NOMO-1 treated with DMSO at 0.1 percent for 48 hours (cell line): ENCODE results near the gene GH2.
"Not testable (repeated sequence)": the region's sequence is repeated elsewhere in the genome, so short reads cannot be mapped to it uniquely, and the experiment has no call there.

Experiments used
- DNase-seq: peaks from one replicate; lab custom pipeline; 2025; ENCODE audit not compliant: unreplicated experiment; lab: John Stamatoyannopoulos, UW

GH2 gene

GRCh38 chr17:63911657-63912100, 29.9 kb upstream of the GH2 start:
- DNase-seq: peak; percentile 24

GRCh38 chr17:63911041-63911635, 29.4 kb upstream of the GH2 start, which contains the start of gene CSHL1:
CSHL1 (minus strand) TSS chr17:63911258; CDS start chr17:63911196, 62 bp downstream.
- no peak for DNase-seq

- DNase-seq: no peak
Measured at GRCh38 chr17:63910096-63910495, 28.4 kb upstream of the GH2 start.

GRCh38 chr17:63909586-63909985, 27.8 kb upstream of the GH2 start:
- not testable (repeated sequence) for DNase-seq

GRCh38 chr17:63907161-63907778, 25.5 kb upstream of the GH2 start:
- not testable (repeated sequence) for DNase-seq

GRCh38 chr17:63904796-63905195, 23.1 kb upstream of the GH2 start:
- not testable (repeated sequence) for DNase-seq

- DNase-seq: not testable (repeated sequence)
Measured at GRCh38 chr17:63903787-63904201, 22.1 kb upstream of the GH2 start.

GRCh38 chr17:63901971-63902370, 20.2 kb upstream of the GH2 start:
- DNase-seq: not testable (repeated sequence)

- DNase-seq: not testable (repeated sequence)
Measured at GRCh38 chr17:63898899-63899798, 17.4 kb upstream of the GH2 start.

GRCh38 chr17:63896524-63897354, 15.0 kb upstream of the GH2 start, which contains the start of gene CSH1:
CSH1 (minus strand) TSS chr17:63896574; CDS start chr17:63896511, 63 bp downstream.
- not testable (repeated sequence) for DNase-seq

GRCh38 chr17:63894821-63895220, 13.1 kb upstream of the GH2 start:
- DNase-seq: not testable (repeated sequence)

GRCh38 chr17:63894021-63894420, 12.3 kb upstream of the GH2 start:
- not testable (repeated sequence) for DNase-seq

- not testable (repeated sequence) for DNase-seq
Measured at GRCh38 chr17:63892316-63893037, 10.7 kb upstream of the GH2 start.

- peak; percentile 10 for DNase-seq
Measured at GRCh38 chr17:63889026-63889848, 7.5 kb upstream of the GH2 start.

GRCh38 chr17:63885119-63885518, 3.4 kb upstream of the GH2 start:
- not testable (repeated sequence) for DNase-seq

GRCh38 chr17:63882626-63883126, 932 bp upstream of the GH2 start:
- not testable (repeated sequence) for DNase-seq

- DNase-seq: not testable (repeated sequence)
Measured at GRCh38 chr17:63881337-63881736, 407 bp downstream of the GH2 start.

GRCh38 chr17:63880706-63881105, 1.0 kb downstream of the GH2 start:
- DNase-seq: no peak

GRCh38 chr17:63878413-63878812, 3.3 kb downstream of the GH2 start:
- not testable (repeated sequence) for DNase-seq
